A673 (cell line): ENCODE data around the gene TMEM255B.

Source experiments
- CTCF ChIP-seq: fragments of 300-800, 200-600 bp; sonication (generic); conservative IDR thresholded peaks from 2 replicates; pipeline ENCODE4 v1.5.1; 2017; ENCODE audit warnings: low read depth, mild to moderate bottlenecking, antibody characterized with exemption, low read length, moderate library complexity, mixed read lengths
- EZH2 ChIP-seq: fragments of 200-600 bp; sonication (generic); IDR thresholded peaks from 2 replicates; pipeline ENCODE4 v1.6.1; 2017; ENCODE audit warnings: borderline replicate concordance, low read depth, mild to moderate bottlenecking, mixed read lengths, antibody characterized with exemption, low read length; ENCODE audit not compliant: poor library complexity, severe bottlenecking

GRCh38 chr13:113782472-113782871, 23.4 kb downstream of the TMEM255B start:
- no peak for TF ChIP-seq CTCF
- no peak for TF ChIP-seq EZH2
